Body of pancreas (tissue), 4 donors: ENCODE data around the gene WRNIP1.

Experiments
- POLR2A ChIP-seq, 3 donors: fragments of 450-650 bp; IDR thresholded peaks; one replicate each; pipeline ENCODE4 v1.6.1; 2016; ENCODE audit warnings: antibody characterized with exemption in 3 of 3, mild to moderate bottlenecking in 2 of 3
- TF ChIP-seq, protein P1 (sequence below), 7 experiments: fragments of 450-650 bp in 4 of 7; fragments of 200-600 bp in 3 of 7; sonication (generic) in 3 of 7; IDR thresholded peaks; one replicate each; pipeline ENCODE4 v1.5.1; 2016 to 2019; ENCODE audit warnings: antibody characterized with exemption in 7 of 7

DNA sequence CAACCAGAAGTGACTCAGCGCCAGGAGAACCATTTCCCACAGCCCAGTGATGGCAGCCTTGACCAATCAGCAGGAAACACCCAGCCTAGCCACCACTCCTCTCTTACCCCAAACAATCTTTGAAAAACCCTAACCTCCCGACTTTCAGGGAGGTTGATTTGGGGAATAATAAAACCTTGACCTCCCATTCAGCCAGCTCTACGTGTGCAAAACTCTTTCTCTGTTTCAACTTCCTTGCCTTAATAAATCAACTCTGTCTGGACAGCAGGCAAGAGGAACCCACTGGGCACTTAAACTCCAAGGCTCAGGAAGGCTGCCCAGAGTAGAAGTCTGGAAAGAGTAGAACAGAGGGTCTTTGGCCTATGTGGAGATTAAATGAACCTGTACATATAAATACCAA lies 41.5 kb downstream of the WRNIP1 start:
- TF ChIP-seq, protein P1, sequence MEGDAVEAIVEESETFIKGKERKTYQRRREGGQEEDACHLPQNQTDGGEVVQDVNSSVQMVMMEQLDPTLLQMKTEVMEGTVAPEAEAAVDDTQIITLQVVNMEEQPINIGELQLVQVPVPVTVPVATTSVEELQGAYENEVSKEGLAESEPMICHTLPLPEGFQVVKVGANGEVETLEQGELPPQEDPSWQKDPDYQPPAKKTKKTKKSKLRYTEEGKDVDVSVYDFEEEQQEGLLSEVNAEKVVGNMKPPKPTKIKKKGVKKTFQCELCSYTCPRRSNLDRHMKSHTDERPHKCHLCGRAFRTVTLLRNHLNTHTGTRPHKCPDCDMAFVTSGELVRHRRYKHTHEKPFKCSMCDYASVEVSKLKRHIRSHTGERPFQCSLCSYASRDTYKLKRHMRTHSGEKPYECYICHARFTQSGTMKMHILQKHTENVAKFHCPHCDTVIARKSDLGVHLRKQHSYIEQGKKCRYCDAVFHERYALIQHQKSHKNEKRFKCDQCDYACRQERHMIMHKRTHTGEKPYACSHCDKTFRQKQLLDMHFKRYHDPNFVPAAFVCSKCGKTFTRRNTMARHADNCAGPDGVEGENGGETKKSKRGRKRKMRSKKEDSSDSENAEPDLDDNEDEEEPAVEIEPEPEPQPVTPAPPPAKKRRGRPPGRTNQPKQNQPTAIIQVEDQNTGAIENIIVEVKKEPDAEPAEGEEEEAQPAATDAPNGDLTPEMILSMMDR (IDR thresholded peaks at IDR 0.05): no peak
- no peak for TF ChIP-seq POLR2A (IDR thresholded peaks at IDR 0.05)
